Lower leg skin (tissue), 4 donors: ENCODE measurements around the gene MECR. TPM values are rescaled to one million over a fixed set of nuclear protein-coding genes. Genes with fewer than 3 reads are reported as not detected.
A peak's percentile ranks its signal among the peaks of the same experiment; 100 is the strongest.

Source experiments
- DNase-seq, 2 donors: peaks; one replicate each; pipeline ENCODE4 v3.0.0-alpha.2; 2019; ENCODE audit warnings: low spot score in 2 of 2
- H3K4me3 ChIP-seq: fragments of 200-600 bp; sonication (generic); 2 replicates; pipeline ENCODE4 v1.5.1; 2017; ENCODE audit warnings: mild to moderate bottlenecking, low read depth; ENCODE audit not compliant: poor library complexity, severe bottlenecking
- CTCF ChIP-seq, 3 donors: fragments of 450-650 bp; IDR thresholded peaks; one replicate each; pipeline ENCODE4 v1.5.1; 2016; ENCODE audit warnings: antibody characterized with exemption in 3 of 3, mild to moderate bottlenecking in 3 of 3, moderate library complexity in 2 of 3
- POLR2A ChIP-seq, 2 donors: fragments of 450-650 bp; IDR thresholded peaks; one replicate each; pipeline ENCODE4 v1.6.1; 2016 to 2017; ENCODE audit warnings: antibody characterized with exemption in 2 of 2, mild to moderate bottlenecking in 1 of 2, moderate library complexity in 1 of 2
- WGBS, 2 donors: methylation state at CpG; one replicate each; pipeline ENCODE4 v1.1.5; 2018; 5-methylcytosine and 5-hydroxymethylcytosine counted together
- intact Hi-C: fragments of 100-400 bp; cut with DNase I; formaldehyde crosslinking; loops from one replicate; pipeline ENCODE4 v1.15.0; 2023; ENCODE audit warnings: low total_unique reads
- total RNA-seq, 4 donors: library from RNA; depleted of rRNA; stranded (reverse); fragments of >200 nt; gene quantifications; one replicate each; pipeline ENCODE4 v1.1.0, GENCODE V29; 2016

The MECR gene
- total RNA-seq, 4 donors from 2014 or later, result 23.2 to 28.3 (median 25.3) TPM

- WGBS, 2 donors, result 26 to 29% methylated on average over 4 of the region's 4 CpGs
- TF ChIP-seq CTCF (IDR thresholded peaks at IDR 0.05) (no peak), POLR2A (IDR thresholded peaks at IDR 0.05) (no peak)
- intact Hi-C loops, result no loop called here
- no peak for DNase-seq
- no peak overlapping the region for H3K4me3 ChIP-seq
These were observed 54.2 kb downstream of the MECR start for GRCh38 chr1:29176576-29176975.

GRCh38 chr1:29172415-29172939, 58.3 kb downstream of the MECR start:
- H3K4me3 ChIP-seq, result no peak overlapping the region
- intact Hi-C loops, result no loop called here
- DNase-seq, result peak in 1 of 2 donors; percentile 53
- no peak for TF ChIP-seq POLR2A (IDR thresholded peaks at IDR 0.05)
- no peak for TF ChIP-seq CTCF (IDR thresholded peaks at IDR 0.05)
- 88 to 89% methylated on average over 8 of the region's 8 CpGs for WGBS, 2 donors

- intact Hi-C loops, result no loop called here
- no peak overlapping the region for H3K4me3 ChIP-seq
- TF ChIP-seq POLR2A (IDR thresholded peaks at IDR 0.05) (no peak), CTCF (IDR thresholded peaks at IDR 0.05) (no peak)
- DNase-seq, result no peak
- 79 to 83% methylated on average over 5 of the region's 5 CpGs for WGBS, 2 donors
These were observed 59.2 kb downstream of the MECR start for GRCh38 chr1:29171521-29171920.

- TF ChIP-seq CTCF (IDR thresholded peaks at IDR 0.05) (no peak), POLR2A (IDR thresholded peaks at IDR 0.05) (no peak)
- DNase-seq, result no peak
- 26% methylated on average over 3 of the region's 3 CpGs for whole genome bisulfite sequencing, 2 donors
- intact Hi-C loops, result no loop called here
- H3K4me3 ChIP-seq, result no peak overlapping the region
These were observed 59.6 kb downstream of the MECR start for GRCh38 chr1:29171089-29171488.

- no peak for DNase-seq
- WGBS, 2 donors, result 62 to 67% methylated on average over 3 of the region's 3 CpGs
- TF ChIP-seq POLR2A (IDR thresholded peaks at IDR 0.05), result no peak
- no peak for TF ChIP-seq CTCF (IDR thresholded peaks at IDR 0.05)
- no peak overlapping the region for H3K4me3 ChIP-seq
- intact Hi-C loops, result no loop called here
These were observed 60.8 kb downstream of the MECR start for GRCh38 chr1:29169976-29170375.

- DNase-seq, result no peak
- intact Hi-C loops, result no loop called here
- H3K4me3 ChIP-seq, result no peak overlapping the region
- TF ChIP-seq CTCF (IDR thresholded peaks at IDR 0.05), result no peak
- no peak for TF ChIP-seq POLR2A (IDR thresholded peaks at IDR 0.05)
- 96 to 97% methylated on average over 9 of the region's 9 CpGs for WGBS, 2 donors
These were observed 62.8 kb downstream of the MECR start for GRCh38 chr1:29167904-29168303.
